ENCODE measurements around the gene PEX13. TPM values are rescaled to one million over a fixed set of nuclear protein-coding genes. Genes with fewer than 3 reads are reported as not detected.

The PEX13 gene
- total and polyA plus RNA-seq, 2 of the 4 experiments (the other 2 are of a cell fraction): 12.1 to 34.8 TPM

- H2BK120ac ChIP-seq (ENCODE audit: low read depth, low read length): peak overlapping the region; percentile 79; the same call in 1 of the 2 replicates
- ChIA-PET CTCF (no interaction called here), POLR2A (ENCODE audit: unreplicated experiment) (no interaction called here)
- H3K4ac ChIP-seq (ENCODE audit: low read depth, low read length): peak overlapping the region; percentile 81
- H4K5ac ChIP-seq (ENCODE audit: low read depth, low read length): peak overlapping the region; percentile 72
- no TSS peak for BruUV-seq (replicated peaks)
- peaks cover 6% of the 10 kb centered on the region for H4K20me1 ChIP-seq (ENCODE audit: insufficient read depth, low read length)
- peak overlapping the region; percentile 89 for H3K23ac ChIP-seq (ENCODE audit: low read depth, low read length)
- H3K27me3 ChIP-seq (ENCODE audit: control insufficient read depth, insufficient read depth, low read length): no peaks in the 10 kb centered on the region
- dilution Hi-C loops (cut with HindIII; ENCODE audit: low sequenced_read_pairs, unreplicated experiment): no loop called here
- no peaks in the 10 kb centered on the region for H3K9me3 ChIP-seq (ENCODE audit: control insufficient read depth, insufficient read depth, low read length)
- H3K56ac ChIP-seq (ENCODE audit: extremely low read depth, insufficient read depth, low read length): peak overlapping the region; percentile 92
- H3K9ac ChIP-seq (ENCODE audit: low read depth, low read length): peak overlapping the region; percentile 76
- peak overlapping the region; percentile 92 for H2BK5ac ChIP-seq (ENCODE audit: low read depth, low read length, poor library complexity, severe bottlenecking)
- no peak overlapping the region for H2BK20ac ChIP-seq (ENCODE audit: low read depth, low read length)
- peak overlapping the region; percentile 37 for H2AK5ac ChIP-seq (ENCODE audit: low read depth, low read length)
- peak overlapping the region; percentile 66 for H3K4me3 ChIP-seq (ENCODE audit: insufficient read depth, low read depth, low read length)
- peak overlapping the region; percentile 71 for H2AK9ac ChIP-seq (replicated peaks; ENCODE audit: low read depth, low read length, poor library complexity)
- H3K79me1 ChIP-seq (ENCODE audit: low read depth in 1 of 2, low read length in 2 of 2): peaks cover 6 to 25% of the 10 kb centered on the region in 2 experiments; a peak in 3 of 4 replicates
- no CpG with 5 or more reads among the region's 16 CpGs for WGBS, 2 experiments (ENCODE audit: extremely low coverage in 2 of 2, insufficient read length in 1 of 2)
- DNase-seq: no peak
- ATAC-seq (ENCODE audit: low read depth): peak; percentile 1; the same call in 1 of the 2 replicates
- no peaks in the 10 kb centered on the region; the same call in 1 of the 2 replicates for H3K9me1 ChIP-seq (ENCODE audit: insufficient read depth, low read length)
- H2BK15ac ChIP-seq (ENCODE audit: low read depth, low read length): peak overlapping the region; percentile 90; the same call in 2 of the 3 replicates
- H3K4me2 ChIP-seq (ENCODE audit: low read depth, low read length): peak overlapping the region; percentile 83
- H3K18ac ChIP-seq (ENCODE audit: low read depth, low read length): no peak overlapping the region
- in situ Hi-C loops (cut with MboI; ENCODE audit: low sequenced_read_pairs): no loop called here
- peak overlapping the region; percentile 65 for H3K14ac ChIP-seq (replicated peaks; ENCODE audit: low read depth, low read length)
- intact Hi-C loops (cut with micrococcal nuclease): loop anchor here (2.0 kb wide), 1 partner anchor 134 kb away; no protein-coding TSS in a partner anchor
- H3K4me1 ChIP-seq (ENCODE audit: control insufficient read depth, insufficient read depth, low read length): no peaks in the 10 kb centered on the region; the same call in 1 of the 2 replicates
- peak overlapping the region; percentile 97 for H4K91ac ChIP-seq (ENCODE audit: insufficient read depth, low read depth, low read length)
- peak overlapping the region; percentile 95 for H2AFZ ChIP-seq (replicated peaks; ENCODE audit: low read length, poor library complexity)
- H3K27ac ChIP-seq (ENCODE audit: insufficient read depth, low read length): peak overlapping the region; percentile 83
- peaks cover 4% of the 10 kb centered on the region; the same call in 1 of the 2 replicates for H3K36me3 ChIP-seq (ENCODE audit: control insufficient read depth, insufficient read depth, low read length)
- H4K8ac ChIP-seq (ENCODE audit: low read depth in 2 of 2, low read length in 2 of 2): peak overlapping the region; percentile 88 to 97
- TF ChIP-seq BHLHE40 (IDR thresholded peaks at IDR 0.05; ENCODE audit: low read depth, low read length) (no peak), MAZ (IDR thresholded peaks at IDR 0.05; ENCODE audit: borderline replicate concordance, low read depth, low read length) (no peak), RCOR1 (IDR thresholded peaks at IDR 0.05; ENCODE audit: insufficient replicate concordance, low read length) (no peak), CTCF (conservative IDR thresholded peaks at IDR 0.05; ENCODE audit: low read depth, low read length) (no peak), ELK1 (IDR thresholded peaks at IDR 0.05; ENCODE audit: borderline replicate concordance, low read depth, low read length) (no peak), POLR2A (IDR thresholded peaks at IDR 0.05; ENCODE audit: low read depth, low read length) (no peak), NFE2L2 (IDR thresholded peaks at IDR 0.05; ENCODE audit: low read depth, low read length) (no peak), CEBPB (IDR thresholded peaks at IDR 0.05; ENCODE audit: low read depth, low read length) (no peak), MAFK (IDR thresholded peaks at IDR 0.05; ENCODE audit: low read depth, low read length) (no peak), MXI1 (IDR thresholded peaks at IDR 0.05; ENCODE audit: borderline replicate concordance, low read depth, low read length) (no peak), CHD1 (IDR thresholded peaks at IDR 0.05; ENCODE audit: low read depth, low read length) (no peak), RFX5 (IDR thresholded peaks at IDR 0.05; ENCODE audit: low read depth, low read length) (no peak), FOS (IDR thresholded peaks at IDR 0.05; ENCODE audit: low read depth, low read length) (no peak), SMC3 (IDR thresholded peaks at IDR 0.05; ENCODE audit: low read depth, low read length) (no peak)
- TF ChIP-seq, protein P1, sequence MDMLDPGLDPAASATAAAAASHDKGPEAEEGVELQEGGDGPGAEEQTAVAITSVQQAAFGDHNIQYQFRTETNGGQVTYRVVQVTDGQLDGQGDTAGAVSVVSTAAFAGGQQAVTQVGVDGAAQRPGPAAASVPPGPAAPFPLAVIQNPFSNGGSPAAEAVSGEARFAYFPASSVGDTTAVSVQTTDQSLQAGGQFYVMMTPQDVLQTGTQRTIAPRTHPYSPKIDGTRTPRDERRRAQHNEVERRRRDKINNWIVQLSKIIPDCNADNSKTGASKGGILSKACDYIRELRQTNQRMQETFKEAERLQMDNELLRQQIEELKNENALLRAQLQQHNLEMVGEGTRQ (IDR thresholded peaks at IDR 0.05; ENCODE audit: low read depth, low read length): no peak
Measured at GRCh38 chr2:61016392-61017002, 1.0 kb upstream of the PEX13 start.
